HEK293 (cell line): Measurements from ENCODE around the gene ZSWIM3.

Experiments used
- KLF1 ChIP-seq: fragments of 450-650 bp; formaldehyde crosslinking; IDR thresholded peaks from 2 replicates; pipeline ENCODE4 v1.5.1; 2016; ENCODE audit warnings: missing biosample characterization, missing genetic modification characterization
- KLF16 ChIP-seq: fragments of 450-650 bp; formaldehyde crosslinking; IDR thresholded peaks from 2 replicates; pipeline ENCODE4 v1.5.1; 2017; ENCODE audit warnings: missing biosample characterization, missing genetic modification characterization
- PRDM1 ChIP-seq: fragments of 450-650 bp; formaldehyde crosslinking; IDR thresholded peaks from 2 replicates; pipeline ENCODE4; 2016; ENCODE audit warnings: missing biosample characterization, missing genetic modification characterization
- PRDM2 ChIP-seq: fragments of 450-650 bp; formaldehyde crosslinking; IDR thresholded peaks from 2 replicates; pipeline ENCODE4 v1.5.1; 2016; ENCODE audit warnings: missing biosample characterization, missing genetic modification characterization, borderline replicate concordance
- TSHZ1 ChIP-seq: fragments of 450-650 bp; formaldehyde crosslinking; IDR thresholded peaks from 2 replicates; pipeline ENCODE4 v1.5.1; 2016; ENCODE audit warnings: missing biosample characterization, missing genetic modification characterization, borderline replicate concordance
- YY1 ChIP-seq: fragments of 450-650 bp; formaldehyde crosslinking; IDR thresholded peaks from 2 replicates; pipeline ENCODE4 v1.5.1; 2018; ENCODE audit warnings: missing biosample characterization, missing genetic modification characterization
- ZBTB21 ChIP-seq: fragments of 450-650 bp; formaldehyde crosslinking; IDR thresholded peaks from 2 replicates; pipeline ENCODE4 v1.5.1; 2017; ENCODE audit warnings: missing biosample characterization, missing genetic modification characterization
- ZBTB26 ChIP-seq: fragments of 450-650 bp; formaldehyde crosslinking; optimal IDR thresholded peaks from 2 replicates; pipeline ENCODE3; 2016; ENCODE audit warnings: missing biosample characterization, mild to moderate bottlenecking, missing genetic modification characterization
- ZBTB7A ChIP-seq: fragments of 450-650 bp; formaldehyde crosslinking; IDR thresholded peaks from 2 replicates; pipeline ENCODE4 v1.5.1; 2016; ENCODE audit warnings: low read depth, missing biosample characterization, missing genetic modification characterization
- ZFP41 ChIP-seq: fragments of 450-650 bp; formaldehyde crosslinking; IDR thresholded peaks from 2 replicates; pipeline ENCODE4 v1.5.1; 2016; ENCODE audit warnings: missing biosample characterization, missing genetic modification characterization, borderline replicate concordance
- ZNF114 ChIP-seq: fragments of 450-650 bp; formaldehyde crosslinking; IDR thresholded peaks from 2 replicates; pipeline ENCODE4 v1.5.0; 2017; ENCODE audit warnings: missing biosample characterization, missing genetic modification characterization
- ZNF174 ChIP-seq: fragments of 450-650 bp; formaldehyde crosslinking; IDR thresholded peaks from 2 replicates; pipeline ENCODE4 v1.5.0; 2017; ENCODE audit warnings: missing biosample characterization, mild to moderate bottlenecking, missing genetic modification characterization
- ZNF223 ChIP-seq: fragments of 450-650 bp; formaldehyde crosslinking; IDR thresholded peaks from 2 replicates; pipeline ENCODE4 v1.5.1; 2016; ENCODE audit warnings: missing biosample characterization, missing genetic modification characterization
- ZNF239 ChIP-seq: fragments of 450-650 bp; formaldehyde crosslinking; IDR thresholded peaks from 2 replicates; pipeline ENCODE4 v1.5.1; 2016; ENCODE audit warnings: missing biosample characterization, missing genetic modification characterization
- ZNF26 ChIP-seq: fragments of 450-650 bp; formaldehyde crosslinking; IDR thresholded peaks from 2 replicates; pipeline ENCODE4 v1.5.1; 2016; ENCODE audit warnings: missing biosample characterization, missing genetic modification characterization
- ZNF37A ChIP-seq: fragments of 450-650 bp; IDR thresholded peaks from 2 replicates; pipeline ENCODE4 v1.5.1; 2018; ENCODE audit warnings: missing biosample characterization, missing genetic modification characterization
- ZNF473 ChIP-seq: fragments of 450-650 bp; formaldehyde crosslinking; IDR thresholded peaks from 2 replicates; pipeline ENCODE4 v1.5.1; 2017; ENCODE audit warnings: missing biosample characterization, missing genetic modification characterization
- ZNF488 ChIP-seq: fragments of 450-650 bp; formaldehyde crosslinking; IDR thresholded peaks from 2 replicates; pipeline ENCODE4 v1.5.1; 2016; ENCODE audit warnings: missing biosample characterization, missing genetic modification characterization
- ZNF610 ChIP-seq: fragments of 450-650 bp; formaldehyde crosslinking; IDR thresholded peaks from 2 replicates; pipeline ENCODE4 v1.5.1; 2016; ENCODE audit warnings: missing biosample characterization, missing genetic modification characterization, borderline replicate concordance
- ZNF639 ChIP-seq: fragments of 450-650 bp; formaldehyde crosslinking; IDR thresholded peaks from 2 replicates; pipeline ENCODE4 v1.5.1; 2016; ENCODE audit warnings: missing biosample characterization, missing genetic modification characterization
- ZNF654 ChIP-seq: fragments of 450-650 bp; formaldehyde crosslinking; IDR thresholded peaks from 2 replicates; pipeline ENCODE4 v1.5.1; 2016; ENCODE audit warnings: low read depth, missing biosample characterization, missing genetic modification characterization
- ZNF707 ChIP-seq: fragments of 450-650 bp; formaldehyde crosslinking; IDR thresholded peaks from 2 replicates; pipeline ENCODE4 v1.5.1; 2016; ENCODE audit warnings: missing biosample characterization, missing genetic modification characterization
- ZNF792 ChIP-seq: fragments of 450-650 bp; formaldehyde crosslinking; IDR thresholded peaks from 2 replicates; pipeline ENCODE4 v1.5.1; 2016; ENCODE audit warnings: missing biosample characterization, missing genetic modification characterization
- ZNF830 ChIP-seq: fragments of 450-650 bp; IDR thresholded peaks from 2 replicates; pipeline ENCODE4 v1.5.0; 2018; ENCODE audit warnings: missing biosample characterization, missing genetic modification characterization, low read depth, mild to moderate bottlenecking, moderate library complexity

Gene ZSWIM3

GRCh38 chr20:45890985-45891983 is 33.9 kb downstream of the ZSWIM3 start, which contains the start of the genes CTSA and NEURL2 (continued):
- peak; percentile 64 for TF ChIP-seq ZBTB26 (tag by site-specific recombination)
- no peak for TF ChIP-seq ZNF707 (tag by site-specific recombination)
- TF ChIP-seq ZNF639 (tag by site-specific recombination), result peak; percentile 81
- TF ChIP-seq ZNF654 (tag by site-specific recombination), result no peak
- no peak for TF ChIP-seq PRDM1
- TF ChIP-seq TSHZ1, result no peak; the same call in 1 of the 2 replicates
- no peak for TF ChIP-seq ZNF792 (tag by site-specific recombination)
- TF ChIP-seq ZNF223 (tag by site-specific recombination), result no peak
- peak; percentile 55; the same call in 1 of the 2 replicates for TF ChIP-seq ZNF610 (tag by site-specific recombination)
- TF ChIP-seq ZNF830 (tag by site-specific recombination), result no peak
- no peak for TF ChIP-seq ZNF37A (tag by site-specific recombination)
- no peak for TF ChIP-seq ZNF488 (tag by site-specific recombination)
- TF ChIP-seq ZBTB21 (tag by site-specific recombination), result peak; percentile 69
- no peak for TF ChIP-seq ZNF26 (tag by site-specific recombination)
- no peak for TF ChIP-seq ZNF473 (tag by site-specific recombination)
- TF ChIP-seq KLF16 (tag by site-specific recombination), result peak; percentile 100
- peak; percentile 94 for TF ChIP-seq YY1 (tag by site-specific recombination)
- no peak for TF ChIP-seq PRDM2 (tag by site-specific recombination)
- TF ChIP-seq ZBTB7A (tag by site-specific recombination), result peak; percentile 98
- no peak for TF ChIP-seq ZNF239
- no peak for TF ChIP-seq ZNF114
- peak; percentile 86 for TF ChIP-seq KLF1 (tag by site-specific recombination)
- TF ChIP-seq ZFP41 (tag by site-specific recombination), result no peak
- TF ChIP-seq ZNF174, result no peak
